D721Med (cell line): Measurements from ENCODE around the gene GABRG3.

Source experiments
- DNase-seq: peaks from one replicate; pipeline ENCODE4 v3.0.0; 2011; ENCODE audit warnings: low spot score; ENCODE audit not compliant: insufficient read length
- FAIRE-seq: peaks from 2 replicates; lab custom pipeline; 2011; peaks lifted over from hg19 to GRCh38; lab: Jason Lieb, UNC
- CTCF ChIP-seq: IDR thresholded peaks from 2 replicates; pipeline ENCODE4 v1.5.1; 2012; ENCODE audit warnings: mild to moderate bottlenecking, control low read depth; ENCODE audit not compliant: insufficient read depth; ENCODE audit errors: missing control alignments

Gene GABRG3

GRCh38 chr15:27530994-27531393 is 560.0 kb downstream of the GABRG3 start:
- FAIRE-seq (no peak), DNase-seq (no peak)
- TF ChIP-seq CTCF: no peak

- no peak for FAIRE-seq
- no peak for DNase-seq
These were observed 561.4 kb downstream of the GABRG3 start for GRCh38 chr15:27532358-27532757.

GRCh38 chr15:27535445-27536129 is 564.6 kb downstream of the GABRG3 start:
- DNase-seq: no peak
- FAIRE-seq: no peak
- TF ChIP-seq CTCF: no peak

More at GRCh38 chr15:27532358-27532757, 561.4 kb downstream of the GABRG3 start:
- no peak for TF ChIP-seq CTCF

GRCh38 chr15:27538325-27538724 is 567.3 kb downstream of the GABRG3 start:
- no peak for TF ChIP-seq CTCF
- no peak for FAIRE-seq
- DNase-seq: no peak

GRCh38 chr15:27541581-27541980 is 570.6 kb downstream of the GABRG3 start:
- FAIRE-seq: no peak
- TF ChIP-seq CTCF: no peak

GRCh38 chr15:27545494-27546255 is 574.7 kb downstream of the GABRG3 start:
- DNase-seq (no peak), FAIRE-seq (no peak)
- TF ChIP-seq CTCF: no peak

More at GRCh38 chr15:27541581-27541980, 570.6 kb downstream of the GABRG3 start:
- no peak for DNase-seq

GRCh38 chr15:27549746-27550145 is 578.8 kb downstream of the GABRG3 start:
- FAIRE-seq: no peak
- no peak for DNase-seq
- no peak for TF ChIP-seq CTCF
